ENCODE data around the gene OR52I2.
A peak's percentile ranks its signal among the peaks of the same experiment; 100 is the strongest.

DNA sequence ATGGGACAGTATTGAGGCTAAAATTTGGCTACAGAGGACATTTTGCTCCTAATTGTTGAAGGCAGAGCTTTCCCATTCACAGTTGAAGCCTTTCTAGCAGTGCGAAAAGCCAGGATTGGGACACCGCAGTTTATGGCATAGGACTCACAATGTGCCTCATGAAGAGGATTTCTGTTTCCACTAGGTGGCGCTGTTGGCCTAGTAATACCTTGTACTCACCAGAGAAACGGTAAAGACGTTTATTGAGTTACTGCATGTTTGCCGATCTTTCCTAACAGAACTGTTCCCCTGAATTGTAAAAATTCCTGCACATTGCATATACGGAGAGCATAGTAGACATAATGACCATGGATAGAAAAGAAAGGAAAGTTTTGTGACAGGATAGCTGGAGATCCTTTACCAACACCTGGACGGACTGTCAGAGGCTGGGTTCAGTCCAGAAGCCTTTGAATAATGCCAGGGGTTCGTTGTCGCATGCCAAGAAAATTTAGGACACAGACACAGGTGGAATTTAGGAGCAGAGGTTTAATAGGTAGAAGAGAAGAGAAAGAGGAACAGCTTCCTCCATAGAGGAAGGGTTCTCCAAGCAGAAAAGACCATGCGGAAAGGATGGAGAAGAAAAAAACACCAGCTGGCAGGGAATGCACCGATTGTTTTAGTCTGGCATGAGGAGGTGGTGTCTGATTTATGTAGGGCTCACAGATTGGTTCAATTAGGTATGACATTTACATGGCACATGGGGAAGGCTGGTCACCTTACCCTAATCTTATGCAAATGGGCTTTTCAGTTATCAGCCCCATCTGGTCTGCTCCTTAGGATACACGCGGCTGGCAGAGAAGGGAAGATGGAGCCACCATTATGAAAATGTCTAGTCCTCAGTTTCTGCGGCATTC is 44.9 kb downstream of the OR52I2 start:
- no peak for TF ChIP-seq EZH2phosphoT487 (IDR thresholded peaks at IDR 0.05)
- TF ChIP-seq, protein P1, sequence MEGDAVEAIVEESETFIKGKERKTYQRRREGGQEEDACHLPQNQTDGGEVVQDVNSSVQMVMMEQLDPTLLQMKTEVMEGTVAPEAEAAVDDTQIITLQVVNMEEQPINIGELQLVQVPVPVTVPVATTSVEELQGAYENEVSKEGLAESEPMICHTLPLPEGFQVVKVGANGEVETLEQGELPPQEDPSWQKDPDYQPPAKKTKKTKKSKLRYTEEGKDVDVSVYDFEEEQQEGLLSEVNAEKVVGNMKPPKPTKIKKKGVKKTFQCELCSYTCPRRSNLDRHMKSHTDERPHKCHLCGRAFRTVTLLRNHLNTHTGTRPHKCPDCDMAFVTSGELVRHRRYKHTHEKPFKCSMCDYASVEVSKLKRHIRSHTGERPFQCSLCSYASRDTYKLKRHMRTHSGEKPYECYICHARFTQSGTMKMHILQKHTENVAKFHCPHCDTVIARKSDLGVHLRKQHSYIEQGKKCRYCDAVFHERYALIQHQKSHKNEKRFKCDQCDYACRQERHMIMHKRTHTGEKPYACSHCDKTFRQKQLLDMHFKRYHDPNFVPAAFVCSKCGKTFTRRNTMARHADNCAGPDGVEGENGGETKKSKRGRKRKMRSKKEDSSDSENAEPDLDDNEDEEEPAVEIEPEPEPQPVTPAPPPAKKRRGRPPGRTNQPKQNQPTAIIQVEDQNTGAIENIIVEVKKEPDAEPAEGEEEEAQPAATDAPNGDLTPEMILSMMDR (IDR thresholded peaks at IDR 0.05): peak; percentile 85
- no peak for TF ChIP-seq EZH2 (IDR thresholded peaks at IDR 0.05)

Measured in neural progenitor cell (in vitro differentiated cells).